Spleen (tissue), 7 donors: Measurements from ENCODE around the gene GYPC.

Source experiments
- POLR2A ChIP-seq, 3 donors: fragments of 450-650 bp; IDR thresholded peaks; one replicate each; pipeline ENCODE4 v1.5.1; 2017; ENCODE audit warnings: antibody characterized with exemption in 3 of 3, mild to moderate bottlenecking in 1 of 3
- POLR2AphosphoS5 ChIP-seq, 3 donors: sonication (generic); formaldehyde crosslinking; IDR thresholded peaks; one replicate each; pipeline ENCODE4 v1.5.1; 2017; ENCODE audit warnings: antibody characterized with exemption in 3 of 3
- TF ChIP-seq, protein P1 (sequence below), 11 experiments: fragments of 200-600 bp in 7 of 11; fragments of 450-650 bp in 4 of 11; sonication (generic) in 4 of 11; IDR thresholded peaks in 8 of 11; conservative IDR thresholded peaks in 3 of 11; 1 replicate in 7 of 11; 2 replicates in 4 of 11; pipeline versions ENCODE4 v1.4.0 to v1.8.0; 2016 to 2021; ENCODE audit warnings: antibody characterized with exemption in 11 of 11, inconsistent platforms in 4 of 11, mild to moderate bottlenecking in 1 of 11
- donor health status: DM: no; HTN: no; CAD: no; lungs with moderate emphysema.
- donor health status: DM: no; HTN: no; CAD: no.
- donor health status: DM: no; HTN: no; CAD: no.

DNA sequence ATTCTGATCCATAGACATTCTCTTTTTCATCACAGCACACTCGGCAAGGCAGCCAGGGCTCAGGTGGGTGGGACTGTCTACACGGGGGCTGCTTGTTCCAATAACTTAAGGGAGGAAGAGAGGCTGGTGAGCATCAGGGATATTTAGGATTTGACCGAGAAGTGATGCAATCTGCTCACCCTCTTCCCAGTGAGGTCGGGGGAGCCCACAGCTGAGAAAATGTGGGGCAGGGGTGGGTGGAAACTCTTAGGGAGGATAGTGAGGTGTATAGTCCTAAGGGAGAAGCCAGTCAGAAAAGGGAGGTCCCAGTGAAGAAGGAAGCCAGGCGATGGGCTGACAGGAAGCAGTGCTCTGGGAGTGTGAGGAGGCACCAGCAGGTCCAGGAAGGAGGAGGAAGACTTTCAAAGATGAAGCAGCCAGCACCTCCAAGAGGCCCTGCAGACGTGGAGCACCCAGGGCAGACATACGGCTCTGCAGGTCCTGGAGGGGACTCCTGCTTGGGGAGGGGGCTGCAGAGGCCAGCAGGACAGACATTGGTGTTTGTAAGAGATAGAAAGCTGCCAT, 76.8 kb downstream of the GYPC start:
- TF ChIP-seq POLR2AphosphoS5 (IDR thresholded peaks at IDR 0.05) (no peak), POLR2A (IDR thresholded peaks at IDR 0.05) (no peak)
- TF ChIP-seq, protein P1, sequence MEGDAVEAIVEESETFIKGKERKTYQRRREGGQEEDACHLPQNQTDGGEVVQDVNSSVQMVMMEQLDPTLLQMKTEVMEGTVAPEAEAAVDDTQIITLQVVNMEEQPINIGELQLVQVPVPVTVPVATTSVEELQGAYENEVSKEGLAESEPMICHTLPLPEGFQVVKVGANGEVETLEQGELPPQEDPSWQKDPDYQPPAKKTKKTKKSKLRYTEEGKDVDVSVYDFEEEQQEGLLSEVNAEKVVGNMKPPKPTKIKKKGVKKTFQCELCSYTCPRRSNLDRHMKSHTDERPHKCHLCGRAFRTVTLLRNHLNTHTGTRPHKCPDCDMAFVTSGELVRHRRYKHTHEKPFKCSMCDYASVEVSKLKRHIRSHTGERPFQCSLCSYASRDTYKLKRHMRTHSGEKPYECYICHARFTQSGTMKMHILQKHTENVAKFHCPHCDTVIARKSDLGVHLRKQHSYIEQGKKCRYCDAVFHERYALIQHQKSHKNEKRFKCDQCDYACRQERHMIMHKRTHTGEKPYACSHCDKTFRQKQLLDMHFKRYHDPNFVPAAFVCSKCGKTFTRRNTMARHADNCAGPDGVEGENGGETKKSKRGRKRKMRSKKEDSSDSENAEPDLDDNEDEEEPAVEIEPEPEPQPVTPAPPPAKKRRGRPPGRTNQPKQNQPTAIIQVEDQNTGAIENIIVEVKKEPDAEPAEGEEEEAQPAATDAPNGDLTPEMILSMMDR (IDR thresholded peaks at IDR 0.05 in 8 of 11, conservative IDR thresholded peaks at IDR 0.05 in 3 of 11): no peak
